HepG2 (cell line): Measurements from ENCODE around the gene HSPE1. TPM values are rescaled to one million over a fixed set of nuclear protein-coding genes. Genes with fewer than 3 reads are reported as not detected.
A peak's percentile ranks its signal among the peaks of the same experiment; 100 is the strongest.

Experiments
- BCLAF1 ChIP-seq: fragments of 450-650 bp; IDR thresholded peaks from 2 replicates; pipeline ENCODE4 v1.6.1; 2017; ENCODE audit warnings: mild to moderate bottlenecking
- KLF15 ChIP-seq: sonication (generic); formaldehyde crosslinking; IDR thresholded peaks from 2 replicates; pipeline ENCODE4 v1.8.1; 2023; ENCODE audit warnings: borderline replicate concordance, mild to moderate bottlenecking, inconsistent platforms, missing genetic modification reagents, mixed read lengths
- MLX ChIP-seq: IDR thresholded peaks from 2 replicates; pipeline ENCODE4 v1.6.1; 2016
- NAIF1 ChIP-seq: sonication (generic); formaldehyde crosslinking; IDR thresholded peaks from 2 replicates; pipeline ENCODE4 v1.5.0; 2020; ENCODE audit warnings: mild to moderate bottlenecking, missing genetic modification reagents, borderline replicate concordance
- ONECUT2 ChIP-seq: sonication (generic); formaldehyde crosslinking; IDR thresholded peaks from 2 replicates; pipeline ENCODE4 v1.4.0; 2020; ENCODE audit warnings: missing genetic modification reagents
- PITX1 ChIP-seq: sonication (generic); formaldehyde crosslinking; IDR thresholded peaks from 2 replicates; pipeline ENCODE4 v1.5.1; 2020; ENCODE audit warnings: mild to moderate bottlenecking, missing genetic modification reagents
- SOX13 ChIP-seq, 3 experiments: fragments of 450-650 bp in 1 of 3; sonication (generic) in 1 of 3; formaldehyde crosslinking in 1 of 3; IDR thresholded peaks in 2 of 3; conservative IDR thresholded peaks in 1 of 3; 2 replicates each; pipeline versions ENCODE4 v1.5.0 to v1.6.1; 2016 to 2020; ENCODE audit warnings: antibody characterized with exemption in 1 of 3, mild to moderate bottlenecking in 1 of 3, missing compliant biosample characterization in 1 of 3, missing genetic modification reagents in 1 of 3, moderate library complexity in 1 of 3
- SP4 ChIP-seq: sonication (generic); formaldehyde crosslinking; IDR thresholded peaks from 2 replicates; pipeline ENCODE4 v1.8.1; 2023; ENCODE audit warnings: mild to moderate bottlenecking, missing genetic modification reagents
- TFDP1 ChIP-seq: IDR thresholded peaks from 2 replicates; pipeline ENCODE4 v1.6.1; 2016; ENCODE audit warnings: missing compliant biosample characterization, missing genetic modification reagents, borderline replicate concordance
- TIGD3 ChIP-seq: sonication (generic); formaldehyde crosslinking; IDR thresholded peaks from 2 replicates; pipeline ENCODE4 v1.5.1; 2020; ENCODE audit warnings: mild to moderate bottlenecking, missing genetic modification reagents, borderline replicate concordance
- ZNF343 ChIP-seq: sonication (generic); formaldehyde crosslinking; IDR thresholded peaks from 2 replicates; pipeline ENCODE4 v1.4.0; 2020; ENCODE audit warnings: mild to moderate bottlenecking, missing genetic modification reagents
- ZNF354B ChIP-seq: sonication (generic); formaldehyde crosslinking; IDR thresholded peaks from 2 replicates; pipeline ENCODE4 v1.8.0; 2022; ENCODE audit warnings: mild to moderate bottlenecking, missing genetic modification reagents
- ZNF577 ChIP-seq: sonication (generic); formaldehyde crosslinking; IDR thresholded peaks from 2 replicates; pipeline ENCODE4 v1.4.0; 2020; ENCODE audit warnings: mild to moderate bottlenecking, low read depth, missing genetic modification reagents, borderline replicate concordance
- polyA plus RNA-seq, 8 experiments: library from polyadenylated mRNA; depleted of rRNA in 3 of 8; stranded (reverse) in 7 of 8; unstranded in 1 of 8; fragments of >200 nt; fragmentation: Illumina TruSeq in 4 of 8; extraction: Trizol in 4 of 8; gene quantifications; 2 replicates each; pipeline versions ENCODE4 v1.2.1 to v1.2.3, GENCODE V29; 2011 to 2016; ENCODE audit warnings: low read depth in 4 of 8, missing spikeins in 1 of 8, mixed read lengths in 1 of 8; ENCODE audit not compliant: insufficient read depth in 1 of 8
- total RNA-seq, 5 experiments: library from RNA; depleted of rRNA; stranded (reverse); fragments of >200 nt; fragmentation: Illumina TruSeq; extraction: Trizol; gene quantifications; 2 replicates each; pipeline ENCODE4 v1.2.3, GENCODE V29; 2016; ENCODE audit warnings: low read depth in 1 of 5

HSPE1 gene
- total and polyA plus RNA-seq, 2 of the 13 experiments (the other 11 are each of a cell fraction or from before 2014, with no cell fraction given): 244 to 823 TPM

- TF ChIP-seq KLF15 (CRISPR knock-in tag) (peak; percentile 83), PITX1 (CRISPR knock-in tag) (peak; percentile 67), SP4 (CRISPR knock-in tag) (peak; percentile 99), ONECUT2 (no peak), ZNF343 (peak; percentile 99), ZNF577 (CRISPR knock-in tag) (0 out of 2 replicates have a peak, but pooled peaks have one; percentile 77), NAIF1 (CRISPR knock-in tag) (peak; percentile 94; the same call in 1 of the 2 replicates), SOX13 (IDR thresholded peaks at IDR 0.05) (no peak; the same call in 1 of the 2 replicates), SOX13 (CRISPR knock-in tag; conservative IDR thresholded peaks at IDR 0.05 in 1 of 2, IDR thresholded peaks at IDR 0.05 in 1 of 2) (peak in 1 of 2 experiments; percentile 87; a peak in 2 of 4 replicates), TIGD3 (CRISPR knock-in tag) (peak; percentile 93), MLX (CRISPR knock-in tag) (peak; percentile 84; the same call in 1 of the 2 replicates), TFDP1 (CRISPR knock-in tag) (peak; percentile 97), BCLAF1 (no peak), ZNF354B (CRISPR knock-in tag) (0 out of 2 replicates have a peak, but pooled peaks have one; percentile 43)
These were observed 15.7 kb downstream of the HSPE1 start, which contains the start of gene MOB4 (continued) for GRCh38 chr2:197515739-197516392.
